GM10248 (cell line): ENCODE measurements around the gene GNB5.

Source experiments
- CTCF ChIA-PET: fragments of 300-600 bp; sonication (Branson Sonifier 250); formaldehyde crosslinking; extraction: SDS; loops from one replicate; lab custom pipeline; 2021; ENCODE audit warnings: antibody characterized with exemption; lab: Yijun Ruan, JAX
- POLR2A ChIA-PET: fragments of 350-650 bp; sonication (Branson Sonifier 250); formaldehyde crosslinking; extraction: SDS; loops from one replicate; lab custom pipeline; 2020; ENCODE audit warnings: antibody characterized with exemption; lab: Yijun Ruan, JAX
- DNase-seq: peaks from one replicate; pipeline ENCODE4 v3.0.0; 2012; ENCODE audit errors: extremely low spot score
- TF ChIP-seq, protein P1 (sequence below): IDR thresholded peaks from 2 replicates; pipeline ENCODE4 v1.5.1; 2012; ENCODE audit warnings: mild to moderate bottlenecking, low read depth; ENCODE audit errors: extremely low read depth, missing control alignments, control extremely low read depth

Gene GNB5

DNA sequence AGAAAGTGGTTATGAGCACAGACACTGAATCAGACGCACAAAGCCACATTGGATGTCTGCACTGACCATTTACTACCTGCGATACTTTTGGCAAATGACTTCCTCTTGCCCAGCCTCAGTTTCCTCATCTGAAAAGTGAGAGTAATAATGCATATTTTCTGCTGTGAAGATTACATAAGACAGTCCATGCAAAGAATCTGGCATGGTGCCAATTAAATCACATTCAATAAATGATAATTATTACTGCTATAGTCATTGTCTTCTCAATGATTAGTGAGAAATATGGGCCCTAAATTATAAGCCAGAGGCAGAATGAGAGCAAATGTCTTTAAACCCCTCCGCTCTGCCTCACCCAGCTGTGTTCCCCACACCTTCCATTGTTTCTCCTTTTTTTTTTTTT is 62.6 kb downstream of the GNB5 start:
- POLR2A ChIA-PET, result no interaction called here
- CTCF ChIA-PET, result interaction anchor here (1.2 to 1.3 kb wide), 2 partner anchors 9 to 11 kb away, joined by 4 to 5 read pairs; no protein-coding TSS in a partner anchor
- TF ChIP-seq, protein P1, sequence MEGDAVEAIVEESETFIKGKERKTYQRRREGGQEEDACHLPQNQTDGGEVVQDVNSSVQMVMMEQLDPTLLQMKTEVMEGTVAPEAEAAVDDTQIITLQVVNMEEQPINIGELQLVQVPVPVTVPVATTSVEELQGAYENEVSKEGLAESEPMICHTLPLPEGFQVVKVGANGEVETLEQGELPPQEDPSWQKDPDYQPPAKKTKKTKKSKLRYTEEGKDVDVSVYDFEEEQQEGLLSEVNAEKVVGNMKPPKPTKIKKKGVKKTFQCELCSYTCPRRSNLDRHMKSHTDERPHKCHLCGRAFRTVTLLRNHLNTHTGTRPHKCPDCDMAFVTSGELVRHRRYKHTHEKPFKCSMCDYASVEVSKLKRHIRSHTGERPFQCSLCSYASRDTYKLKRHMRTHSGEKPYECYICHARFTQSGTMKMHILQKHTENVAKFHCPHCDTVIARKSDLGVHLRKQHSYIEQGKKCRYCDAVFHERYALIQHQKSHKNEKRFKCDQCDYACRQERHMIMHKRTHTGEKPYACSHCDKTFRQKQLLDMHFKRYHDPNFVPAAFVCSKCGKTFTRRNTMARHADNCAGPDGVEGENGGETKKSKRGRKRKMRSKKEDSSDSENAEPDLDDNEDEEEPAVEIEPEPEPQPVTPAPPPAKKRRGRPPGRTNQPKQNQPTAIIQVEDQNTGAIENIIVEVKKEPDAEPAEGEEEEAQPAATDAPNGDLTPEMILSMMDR, result no peak
- DNase-seq, result no peak

DNA sequence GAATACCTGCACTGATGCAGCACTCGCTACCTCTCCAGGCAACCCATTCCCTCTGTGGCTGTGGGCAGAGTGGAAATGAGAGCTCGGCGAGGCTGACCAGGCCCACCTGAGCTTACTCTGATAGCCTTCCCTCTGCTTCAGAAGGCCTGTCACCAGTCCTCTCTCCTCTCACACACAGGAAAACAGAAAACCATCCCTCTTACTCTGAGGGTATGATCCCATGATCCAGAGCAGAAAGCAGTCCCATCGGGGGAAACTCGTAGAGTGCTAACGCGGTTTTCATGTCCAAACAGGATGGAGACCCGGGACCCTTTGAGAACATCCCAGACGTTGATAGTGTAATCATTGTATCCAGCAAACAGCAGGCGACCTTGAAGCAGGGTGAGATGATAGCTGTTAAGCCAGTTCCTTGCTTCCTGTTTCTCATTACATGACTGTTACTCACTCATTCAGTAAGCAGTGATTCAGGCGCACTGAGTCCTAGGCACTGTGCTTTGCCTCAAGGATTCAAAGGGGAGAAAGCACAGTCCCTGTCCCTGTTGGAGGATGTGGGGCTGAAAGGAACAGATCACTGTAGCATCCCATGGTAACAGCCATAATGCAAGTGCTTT is 66.8 kb downstream of the GNB5 start:
- TF ChIP-seq, protein P1, result no peak
- no peak for DNase-seq
- ChIA-PET POLR2A (interaction anchor here (0.6 kb wide), 1 partner anchor 131 kb away, joined by 3 read pairs; no protein-coding TSS in a partner anchor), CTCF (interaction anchor here (0.7 to 2.5 kb wide), 10 partner anchors 9 to 90 kb away, joined by 3 to 16 read pairs (median 4); no protein-coding TSS in a partner anchor)

DNA sequence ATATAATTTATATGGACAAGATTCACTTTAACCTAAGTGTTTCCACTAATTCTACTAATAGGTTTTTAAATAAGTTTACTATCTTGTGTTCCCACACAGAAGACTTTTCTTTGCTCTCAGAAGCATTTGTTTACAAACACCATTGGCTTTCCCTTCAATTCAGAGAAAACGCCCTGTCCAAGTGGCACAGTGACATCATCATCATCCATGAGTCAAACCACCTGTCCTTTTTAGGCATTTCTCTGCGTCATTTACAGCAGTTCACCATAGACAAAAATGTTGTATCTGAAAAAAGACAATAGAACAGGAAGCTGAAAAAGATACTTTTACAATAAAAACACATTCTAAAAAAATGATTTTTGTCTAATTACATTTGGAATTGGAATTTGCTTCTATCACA is 69.3 kb downstream of the GNB5 start:
- CTCF ChIA-PET, result interaction anchor here (2.3 to 2.5 kb wide), 2 partner anchors 13 to 17 kb away, joined by 8 to 16 read pairs; no protein-coding TSS in a partner anchor
- no peak for DNase-seq
- TF ChIP-seq, protein P1, result no peak
- POLR2A ChIA-PET, result no interaction called here

DNA sequence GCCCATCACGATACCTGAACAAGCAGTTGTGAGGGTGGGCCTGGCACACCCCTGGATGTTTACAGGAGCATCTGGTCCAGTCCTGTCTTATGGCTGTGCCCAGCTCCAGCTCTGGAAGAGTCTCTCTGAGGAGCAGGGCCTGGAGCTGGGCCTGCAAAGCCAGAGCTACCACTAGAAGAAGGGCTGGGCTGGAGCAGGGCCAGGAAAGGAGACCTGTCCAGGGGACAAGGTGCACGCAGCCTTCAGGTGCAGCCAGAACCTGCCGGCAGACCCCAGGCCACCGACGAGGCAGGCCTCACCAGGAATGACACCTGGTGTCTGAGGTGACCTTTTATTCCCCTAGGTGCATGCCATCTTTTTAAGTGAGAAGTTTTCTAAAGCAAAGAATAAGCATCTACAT is 70.2 kb downstream of the GNB5 start:
- TF ChIP-seq, protein P1, result no peak
- POLR2A ChIA-PET, result no interaction called here
- DNase-seq, result no peak
- CTCF ChIA-PET, result no interaction called here

DNA sequence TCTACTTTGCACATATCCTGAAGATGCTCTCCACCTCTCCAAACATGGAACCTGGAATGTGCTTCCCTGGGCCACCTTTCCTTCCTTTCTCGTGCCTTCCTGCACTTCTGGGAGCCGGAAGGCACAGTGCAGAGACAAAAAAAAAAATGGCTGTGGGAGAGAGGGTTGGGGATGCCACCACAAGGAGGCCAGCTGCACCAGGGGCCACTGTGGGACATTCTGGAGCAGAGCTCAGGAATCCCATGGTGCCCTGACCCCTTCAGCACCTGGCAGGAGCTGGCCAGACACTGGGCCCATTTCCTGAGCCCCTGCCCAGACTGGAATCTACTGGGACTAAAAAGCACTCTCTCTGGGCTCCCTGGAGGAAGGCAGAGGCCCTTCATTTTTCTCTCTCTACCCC is 70.7 kb downstream of the GNB5 start:
- ChIA-PET CTCF (no interaction called here), POLR2A (no interaction called here)

DNA sequence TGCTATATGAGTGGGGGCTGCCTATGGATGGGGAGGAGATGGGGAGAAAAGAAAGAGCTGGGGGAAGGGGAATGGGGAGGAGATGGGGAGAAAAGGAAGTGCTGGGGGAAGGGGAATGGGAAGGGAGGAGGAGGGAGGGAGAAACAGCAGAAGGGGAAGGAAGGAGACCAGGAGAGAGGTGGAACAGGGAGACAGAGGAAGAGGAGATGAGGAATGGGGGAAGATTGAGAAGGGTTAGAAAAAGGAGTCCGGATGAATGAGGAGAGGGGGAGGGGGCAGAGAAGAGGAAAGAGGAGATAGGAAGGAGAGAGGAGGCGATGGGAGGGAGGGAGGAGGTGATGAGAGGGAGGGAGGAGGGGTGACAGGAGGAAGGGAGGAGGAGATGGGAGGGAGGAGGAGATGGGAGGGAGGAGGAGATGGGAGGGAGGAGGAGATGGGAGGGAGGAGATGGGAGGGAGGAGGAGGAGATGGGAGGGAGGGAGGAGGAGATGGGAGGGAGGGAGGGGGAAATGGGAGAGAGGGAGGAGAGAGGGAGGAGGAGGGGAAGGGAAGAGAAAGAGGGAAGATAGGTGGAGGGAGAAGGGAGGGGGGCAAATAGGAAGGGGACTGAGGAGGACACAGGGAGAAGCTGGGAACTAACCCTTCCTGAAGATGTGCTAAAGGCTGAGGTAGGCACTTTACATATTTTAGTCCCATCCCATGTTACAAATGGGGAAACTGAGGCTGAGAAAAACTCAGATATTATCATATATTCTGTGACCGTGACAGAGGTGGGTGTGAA is 72.0 kb downstream of the GNB5 start:
- TF ChIP-seq, protein P1, result no peak
- ChIA-PET CTCF (interaction anchor here (1.0 to 1.7 kb wide), 2 partner anchors 15 to 20 kb away, joined by 3 to 7 read pairs; no protein-coding TSS in a partner anchor), POLR2A (no interaction called here)
- no peak for DNase-seq

More for the DNA sequence above, 70.7 kb downstream of the GNB5 start:
- no peak for DNase-seq
- TF ChIP-seq, protein P1, result no peak
